Caki2 (cell line): ENCODE data around the gene FSD1L. TPM values are rescaled to one million over a fixed set of nuclear protein-coding genes. Genes with fewer than 3 reads are reported as not detected.

ENCODE experiments used
- total RNA-seq: library from RNA; depleted of rRNA; stranded (reverse); fragments of >200 nt; shearing (Covaris generic); gene quantifications from 2 replicates; pipeline ENCODE4 v1.2.3, GENCODE V29; 2014; ENCODE audit warnings: low replicate concordance; rRNA removed

Gene FSD1L
- total RNA-seq, 1 experiment from 2014 or later: 1.7 TPM

Other genes with a start within 250 kb of the FSD1L start
- gene SLC44A1, start 203.4 kb upstream of the FSD1L start, total RNA-seq: 19.6 and 35.6 TPM in 2 replicates
- gene FKTN, start 110.1 kb downstream of the FSD1L start, total RNA-seq: 6.0 and 37.7 TPM in 2 replicates
- not detected in 2 replicates for gene TAL2, start 214.4 kb downstream of the FSD1L start, total RNA-seq
- 18.3 and 37.3 TPM in 2 replicates for gene TMEM38B, start 246.5 kb downstream of the FSD1L start, total RNA-seq